MM.1S (cell line): Measurements from ENCODE around the gene ZNF30.

Experiments used
- DNase-seq: peaks from one replicate; pipeline ENCODE4 v3.0.0-alpha.2; 2015
- H2AFZ ChIP-seq: fragments of 300-600 bp; sonication (generic); 2 replicates; pipeline ENCODE4 v1.6.0; 2016; ENCODE audit warnings: antibody characterized with exemption, low read length
- H3F3A ChIP-seq: fragments of 300-600 bp; sonication (generic); 2 replicates; pipeline ENCODE4 v1.6.1; 2016; ENCODE audit warnings: mild to moderate bottlenecking, antibody characterized with exemption, low read length, moderate library complexity, mixed read lengths; ENCODE audit not compliant: insufficient read depth
- H3K27ac ChIP-seq: fragments of 300-600 bp; sonication (generic); 2 replicates; pipeline ENCODE4 v1.5.1; 2016; ENCODE audit warnings: mild to moderate bottlenecking, low read length
- H3K27me3 ChIP-seq: fragments of 300-600 bp; sonication (generic); replicated peaks from 2 replicates; pipeline ENCODE4 v1.6.0; 2016; ENCODE audit warnings: low read length; ENCODE audit not compliant: insufficient read depth
- H3K36me3 ChIP-seq: fragments of 300-600 bp; sonication (generic); replicated peaks from 2 replicates; pipeline ENCODE4 v1.6.1; 2016; ENCODE audit warnings: mild to moderate bottlenecking, low read length, mixed read lengths; ENCODE audit not compliant: insufficient read depth
- H3K4me1 ChIP-seq: fragments of 300-600 bp; sonication (generic); 2 replicates; pipeline ENCODE4 v1.6.1; 2016; ENCODE audit warnings: low read length, mixed read lengths
- H3K4me2 ChIP-seq: fragments of 300-600 bp; sonication (generic); 2 replicates; pipeline ENCODE4 v1.6.0; 2016; ENCODE audit warnings: low read depth, low read length
- H3K4me3 ChIP-seq: fragments of 300-600 bp; sonication (generic); 2 replicates; pipeline ENCODE4 v1.5.1; 2016; ENCODE audit warnings: low read length, mixed read lengths
- H3K79me2 ChIP-seq: fragments of 300-600 bp; sonication (generic); 2 replicates; pipeline ENCODE4 v1.6.1; 2016; ENCODE audit warnings: mixed run types, low read length, mixed read lengths
- H3K9ac ChIP-seq: fragments of 300-600 bp; sonication (generic); 2 replicates; pipeline ENCODE4 v1.6.1; 2016; ENCODE audit warnings: low read length, mixed read lengths
- H3K9me2 ChIP-seq: fragments of 300-600 bp; sonication (generic); replicated peaks from 2 replicates; pipeline ENCODE4 v1.6.1; 2016; ENCODE audit warnings: mild to moderate bottlenecking, low read length, mixed read lengths; ENCODE audit not compliant: insufficient read depth
- H3K9me3 ChIP-seq: fragments of 300-600 bp; sonication (generic); replicated peaks from 2 replicates; pipeline ENCODE4 v1.6.1; 2016; ENCODE audit warnings: mild to moderate bottlenecking, low read length, mixed read lengths; ENCODE audit not compliant: insufficient read depth
- H4K20me1 ChIP-seq: fragments of 300-600 bp; sonication (generic); 2 replicates; pipeline ENCODE4 v1.6.1; 2016; ENCODE audit warnings: mild to moderate bottlenecking, low read length, moderate library complexity, mixed read lengths; ENCODE audit not compliant: insufficient read depth
- EZH2 ChIP-seq: fragments of 300-600 bp; sonication (generic); optimal IDR thresholded peaks from 2 replicates; pipeline ENCODE3; 2017; ENCODE audit warnings: low read depth, mild to moderate bottlenecking, antibody characterized with exemption, low read length, mixed read lengths
- EZH2phosphoT487 ChIP-seq: fragments of 300-600 bp; sonication (generic); IDR thresholded peaks from 2 replicates; pipeline ENCODE4 v1.6.1; 2018; ENCODE audit warnings: antibody characterized with exemption, low read length
- TF ChIP-seq, protein P1 (sequence below): fragments of 300-600 bp; sonication (generic); IDR thresholded peaks from 2 replicates; pipeline ENCODE4 v1.5.1; 2016; ENCODE audit warnings: antibody characterized with exemption, low read length, mixed read lengths

The ZNF30 gene

DNA sequence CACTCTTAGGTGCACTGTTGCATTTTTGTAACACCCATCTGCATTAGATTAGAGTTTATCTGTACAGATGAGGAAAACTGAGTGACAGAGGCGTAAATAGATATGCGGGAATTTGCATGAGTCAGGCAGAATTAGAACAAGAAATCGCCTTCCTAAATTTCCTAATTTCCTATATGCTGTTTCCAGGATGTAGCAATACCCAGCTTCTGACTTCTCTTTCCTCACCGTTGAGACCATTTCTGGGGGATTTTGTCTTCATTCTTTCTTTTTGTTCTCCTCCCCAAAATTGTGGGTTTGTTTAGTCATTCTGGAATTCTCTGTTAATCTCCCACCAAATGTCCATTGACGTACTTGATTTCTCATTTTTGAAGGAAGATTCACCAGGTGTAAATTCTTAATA lies 47.9 kb downstream of the ZNF30 start:
- no peak overlapping the region for H3K4me3 ChIP-seq
- no peak overlapping the region for H3K4me2 ChIP-seq
- no peaks in the 10 kb centered on the region for H3F3A ChIP-seq
- H3K9ac ChIP-seq = no peak overlapping the region
- 0 out of 2 replicates have a peak, but pooled peaks cover 4% of the 10 kb centered on the region for H3K4me1 ChIP-seq
- TF ChIP-seq EZH2 = no peak
- TF ChIP-seq EZH2phosphoT487 = no peak
- TF ChIP-seq, protein P1, sequence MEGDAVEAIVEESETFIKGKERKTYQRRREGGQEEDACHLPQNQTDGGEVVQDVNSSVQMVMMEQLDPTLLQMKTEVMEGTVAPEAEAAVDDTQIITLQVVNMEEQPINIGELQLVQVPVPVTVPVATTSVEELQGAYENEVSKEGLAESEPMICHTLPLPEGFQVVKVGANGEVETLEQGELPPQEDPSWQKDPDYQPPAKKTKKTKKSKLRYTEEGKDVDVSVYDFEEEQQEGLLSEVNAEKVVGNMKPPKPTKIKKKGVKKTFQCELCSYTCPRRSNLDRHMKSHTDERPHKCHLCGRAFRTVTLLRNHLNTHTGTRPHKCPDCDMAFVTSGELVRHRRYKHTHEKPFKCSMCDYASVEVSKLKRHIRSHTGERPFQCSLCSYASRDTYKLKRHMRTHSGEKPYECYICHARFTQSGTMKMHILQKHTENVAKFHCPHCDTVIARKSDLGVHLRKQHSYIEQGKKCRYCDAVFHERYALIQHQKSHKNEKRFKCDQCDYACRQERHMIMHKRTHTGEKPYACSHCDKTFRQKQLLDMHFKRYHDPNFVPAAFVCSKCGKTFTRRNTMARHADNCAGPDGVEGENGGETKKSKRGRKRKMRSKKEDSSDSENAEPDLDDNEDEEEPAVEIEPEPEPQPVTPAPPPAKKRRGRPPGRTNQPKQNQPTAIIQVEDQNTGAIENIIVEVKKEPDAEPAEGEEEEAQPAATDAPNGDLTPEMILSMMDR = no peak
- peaks cover 47% of the 10 kb centered on the region for H3K27me3 ChIP-seq
- H3K27ac ChIP-seq = no peak overlapping the region
- no peaks in the 10 kb centered on the region for H4K20me1 ChIP-seq
- no peaks in the 10 kb centered on the region for H3K79me2 ChIP-seq
- H3K9me3 ChIP-seq = 0 out of 2 replicates have a peak, but pooled peaks cover 3% of the 10 kb centered on the region
- no peak overlapping the region for H2AFZ ChIP-seq
- no peak for DNase-seq
- H3K9me2 ChIP-seq = no peaks in the 10 kb centered on the region
- no peaks in the 10 kb centered on the region for H3K36me3 ChIP-seq

DNA sequence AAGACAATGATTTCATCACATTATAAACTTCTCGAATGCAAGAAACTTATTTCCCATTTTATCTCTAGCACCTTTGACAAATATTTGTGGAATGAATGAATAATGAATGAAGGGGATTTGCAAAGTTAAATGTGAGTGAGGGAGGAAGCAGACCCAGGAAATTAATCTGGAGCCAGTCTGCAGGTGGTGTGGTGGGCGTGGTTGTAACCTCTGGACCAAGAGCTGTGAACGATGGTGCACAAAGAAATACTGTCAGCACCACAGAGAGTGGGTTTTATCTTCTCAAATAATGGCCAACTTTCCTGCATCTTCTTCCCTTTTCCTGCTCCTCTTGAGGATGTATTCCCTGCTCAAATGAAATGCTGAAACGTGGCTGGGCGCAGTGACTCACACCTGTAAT lies 48.4 kb downstream of the ZNF30 start:
- DNase-seq = no peak
- no peaks in the 10 kb centered on the region for H3F3A ChIP-seq
- H3K27me3 ChIP-seq = peaks cover 51% of the 10 kb centered on the region
- H3K79me2 ChIP-seq = no peaks in the 10 kb centered on the region
- H3K9me3 ChIP-seq = 0 out of 2 replicates have a peak, but pooled peaks cover 3% of the 10 kb centered on the region
- H4K20me1 ChIP-seq = no peaks in the 10 kb centered on the region
- H3K9me2 ChIP-seq = no peaks in the 10 kb centered on the region
- H3K4me2 ChIP-seq = no peak overlapping the region
- H3K9ac ChIP-seq = no peak overlapping the region
- no peak overlapping the region for H2AFZ ChIP-seq
- TF ChIP-seq, protein P1 = no peak
- TF ChIP-seq EZH2 = no peak
- TF ChIP-seq EZH2phosphoT487 = no peak
- H3K36me3 ChIP-seq = no peaks in the 10 kb centered on the region
- H3K4me1 ChIP-seq = 0 out of 2 replicates have a peak, but pooled peaks cover 4% of the 10 kb centered on the region
- no peak overlapping the region for H3K4me3 ChIP-seq
- H3K27ac ChIP-seq = no peak overlapping the region

DNA sequence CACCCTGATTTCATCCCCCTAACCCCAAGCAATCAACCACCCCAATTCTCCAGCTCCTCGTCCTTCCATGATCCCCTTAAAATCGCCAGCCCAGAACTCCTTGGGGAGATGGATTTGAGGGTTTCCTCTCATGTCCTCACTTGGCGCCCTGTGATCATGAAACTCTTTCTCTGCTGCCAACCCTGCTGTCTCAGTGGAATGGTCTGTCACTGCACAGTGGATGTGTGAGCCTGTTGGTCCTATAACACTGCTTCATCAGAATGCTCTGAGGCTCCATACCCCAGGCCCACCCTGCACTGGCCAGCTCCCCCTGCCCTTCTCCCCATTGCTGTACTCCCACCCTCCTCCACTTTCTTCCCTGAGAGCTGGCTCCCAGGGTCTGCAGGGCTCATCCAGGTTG lies 49.9 kb downstream of the ZNF30 start:
- H3F3A ChIP-seq = no peaks in the 10 kb centered on the region

More for the DNA sequence above, 49.9 kb downstream of the ZNF30 start:
- H3K4me2 ChIP-seq = no peak overlapping the region
- H3K27ac ChIP-seq = no peak overlapping the region
- TF ChIP-seq EZH2 = no peak
- TF ChIP-seq, protein P1 = no peak
- no peak for TF ChIP-seq EZH2phosphoT487
- no peak for DNase-seq
- H4K20me1 ChIP-seq = no peaks in the 10 kb centered on the region
- no peaks in the 10 kb centered on the region for H3K79me2 ChIP-seq
- no peaks in the 10 kb centered on the region for H3K4me1 ChIP-seq
- no peak overlapping the region for H3K4me3 ChIP-seq
- no peaks in the 10 kb centered on the region for H3K9me3 ChIP-seq
- no peaks in the 10 kb centered on the region for H3K36me3 ChIP-seq
- no peak overlapping the region for H2AFZ ChIP-seq
- H3K9me2 ChIP-seq = no peaks in the 10 kb centered on the region
- H3K9ac ChIP-seq = no peak overlapping the region
- peaks cover 55% of the 10 kb centered on the region for H3K27me3 ChIP-seq
